SK-N-SH (cell line): ENCODE results near the gene CD74.

Source experiments
- CTCF ChIP-seq: fragments of 200-600 bp; sonication (generic); IDR thresholded peaks from 2 replicates; pipeline ENCODE4 v1.6.1; 2017; ENCODE audit warnings: antibody characterized with exemption, mild to moderate bottlenecking, moderate library complexity
- POLR2AphosphoS5 ChIP-seq: IDR thresholded peaks from 2 replicates; pipeline ENCODE4 v1.6.1; 2012; ENCODE audit warnings: low read depth, low read length
- REST ChIP-seq: IDR thresholded peaks from 2 replicates; pipeline ENCODE4 v1.6.1; 2012; ENCODE audit warnings: mild to moderate bottlenecking, low read depth, low read length, moderate library complexity

GRCh38 chr5:150391064-150391834 is 21.5 kb downstream of the CD74 start:
- TF ChIP-seq POLR2AphosphoS5 (no peak), CTCF (no peak), REST (no peak)
